Measurements from ENCODE around the gene MASTL. TPM values are rescaled to one million over a fixed set of nuclear protein-coding genes. Genes with fewer than 3 reads are reported as not detected.
A peak's percentile ranks its signal among the peaks of the same experiment; 100 is the strongest.

MASTL gene
- polyA plus RNA-seq, 3 donors, result 0.65 to 4.9 (median 2.4) TPM

GRCh38 chr10:27223964-27224363 is 68.8 kb downstream of the MASTL start:
- Histone ChIP-seq H3K9me3 (replicated peaks in 1 of 2; ENCODE audit: control insufficient read depth in 1 of 2, insufficient read depth in 1 of 2, low read length in 2 of 2) (no peaks in the 10 kb centered on the region), H4K20me1 (ENCODE audit: insufficient read depth, low read length) (peaks cover 15% of the 10 kb centered on the region), H3K9ac (ENCODE audit: insufficient read depth, low read length, poor library complexity, severe bottlenecking) (no peak overlapping the region), H3K36me3 (replicated peaks in 1 of 2; ENCODE audit: control insufficient read depth in 1 of 2, insufficient read depth in 2 of 2, low read length in 2 of 2) (peaks cover 56 to 81% of the 10 kb centered on the region in 2 donors), H2AFZ (ENCODE audit: insufficient read depth, low read depth, low read length, poor library complexity, severe bottlenecking) (no peak overlapping the region), H3K4me3 (replicated peaks in 1 of 3; ENCODE audit: low read depth in 2 of 3, low read length in 3 of 3) (no peak overlapping the region), H3K79me2 (ENCODE audit: insufficient read depth, low read length) (no peaks in the 10 kb centered on the region), H3K27ac (ENCODE audit: low read depth in 1 of 2, low read length in 2 of 2) (no peak overlapping the region), H3K27me3 (ENCODE audit: control insufficient read depth in 2 of 2, insufficient read depth in 2 of 2, low read length in 2 of 2) (no peaks in the 10 kb centered on the region), H3K4me2 (replicated peaks; ENCODE audit: extremely low read depth, low read length, poor library complexity, severe bottlenecking) (no peak overlapping the region), H3K4me1 (ENCODE audit: control insufficient read depth in 1 of 2, insufficient read depth in 2 of 2, low read length in 2 of 2) (no peaks in the 10 kb centered on the region)
- H3K4me3 Mint-ChIP-seq, result no peak overlapping the region
- no peaks in the 10 kb centered on the region for H3K9me3 Mint-ChIP-seq
- peaks cover 0 to 2% (median 0%) of the 10 kb centered on the region in 3 donors for H3K27me3 Mint-ChIP-seq (ENCODE audit: low read depth in 3 of 3)
- peaks cover 48 to 64% of the 10 kb centered on the region in 2 donors for H3K36me3 Mint-ChIP-seq
- intact Hi-C loops (cut with micrococcal nuclease), result loop anchor here (5.0 to 10.0 kb wide), 2 partner anchors 138 to 141 kb away; no protein-coding TSS in a partner anchor
- no peaks in the 10 kb centered on the region for H3K4me1 Mint-ChIP-seq
- peak; percentile 17 to 54 (median 51) for DNase-seq
- TF ChIP-seq, protein P1, sequence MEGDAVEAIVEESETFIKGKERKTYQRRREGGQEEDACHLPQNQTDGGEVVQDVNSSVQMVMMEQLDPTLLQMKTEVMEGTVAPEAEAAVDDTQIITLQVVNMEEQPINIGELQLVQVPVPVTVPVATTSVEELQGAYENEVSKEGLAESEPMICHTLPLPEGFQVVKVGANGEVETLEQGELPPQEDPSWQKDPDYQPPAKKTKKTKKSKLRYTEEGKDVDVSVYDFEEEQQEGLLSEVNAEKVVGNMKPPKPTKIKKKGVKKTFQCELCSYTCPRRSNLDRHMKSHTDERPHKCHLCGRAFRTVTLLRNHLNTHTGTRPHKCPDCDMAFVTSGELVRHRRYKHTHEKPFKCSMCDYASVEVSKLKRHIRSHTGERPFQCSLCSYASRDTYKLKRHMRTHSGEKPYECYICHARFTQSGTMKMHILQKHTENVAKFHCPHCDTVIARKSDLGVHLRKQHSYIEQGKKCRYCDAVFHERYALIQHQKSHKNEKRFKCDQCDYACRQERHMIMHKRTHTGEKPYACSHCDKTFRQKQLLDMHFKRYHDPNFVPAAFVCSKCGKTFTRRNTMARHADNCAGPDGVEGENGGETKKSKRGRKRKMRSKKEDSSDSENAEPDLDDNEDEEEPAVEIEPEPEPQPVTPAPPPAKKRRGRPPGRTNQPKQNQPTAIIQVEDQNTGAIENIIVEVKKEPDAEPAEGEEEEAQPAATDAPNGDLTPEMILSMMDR (IDR thresholded peaks at IDR 0.05), result peak; percentile 84
- WGBS (ENCODE audit: insufficient coverage), result no CpG with 5 or more reads among the region's 5 CpGs
- H3K27ac Mint-ChIP-seq, result no peak overlapping the region

GRCh38 chr10:27225011-27225590 is 69.9 kb downstream of the MASTL start:
- H3K36me3 ChIP-seq (replicated peaks in 1 of 2; ENCODE audit: control insufficient read depth in 1 of 2, insufficient read depth in 2 of 2, low read length in 2 of 2), result peaks cover 50 to 80% of the 10 kb centered on the region in 2 donors
- H3K4me2 ChIP-seq (replicated peaks; ENCODE audit: extremely low read depth, low read length, poor library complexity, severe bottlenecking), result no peak overlapping the region
- H3K9me3 ChIP-seq (replicated peaks in 1 of 2; ENCODE audit: control insufficient read depth in 1 of 2, insufficient read depth in 1 of 2, low read length in 2 of 2), result no peaks in the 10 kb centered on the region
- Mint-ChIP-seq H3K27me3 (ENCODE audit: low read depth in 3 of 3) (peaks cover 0 to 2% (median 0%) of the 10 kb centered on the region in 3 donors), H3K27ac (no peak overlapping the region), H3K36me3 (peaks cover 41 to 62% of the 10 kb centered on the region in 2 donors), H3K9me3 (no peaks in the 10 kb centered on the region), H3K4me3 (no peak overlapping the region), H3K4me1 (no peaks in the 10 kb centered on the region)
- TF ChIP-seq, protein P1 (IDR thresholded peaks at IDR 0.05), result no peak
- H3K4me1 ChIP-seq (ENCODE audit: control insufficient read depth in 1 of 2, insufficient read depth in 2 of 2, low read length in 2 of 2), result no peaks in the 10 kb centered on the region
- no peak overlapping the region for H2AFZ ChIP-seq (ENCODE audit: insufficient read depth, low read depth, low read length, poor library complexity, severe bottlenecking)
- peaks cover 15% of the 10 kb centered on the region for H4K20me1 ChIP-seq (ENCODE audit: insufficient read depth, low read length)
- no peaks in the 10 kb centered on the region for H3K79me2 ChIP-seq (ENCODE audit: insufficient read depth, low read length)
- H3K4me3 ChIP-seq (replicated peaks in 1 of 3; ENCODE audit: low read depth in 2 of 3, low read length in 3 of 3), result no peak overlapping the region
- WGBS (ENCODE audit: insufficient coverage), result 100% methylated on average over 1 of the region's 8 CpGs
- H3K27me3 ChIP-seq (ENCODE audit: control insufficient read depth in 2 of 2, insufficient read depth in 2 of 2, low read length in 2 of 2), result no peaks in the 10 kb centered on the region
- DNase-seq, result no peak
- no peak overlapping the region for H3K27ac ChIP-seq (ENCODE audit: low read depth in 1 of 2, low read length in 2 of 2)
- H3K9ac ChIP-seq (ENCODE audit: insufficient read depth, low read length, poor library complexity, severe bottlenecking), result no peak overlapping the region
- intact Hi-C loops (cut with micrococcal nuclease), result loop anchor here in 1 of 2 donors (10.0 kb wide), 1 partner anchor 140 kb away; no protein-coding TSS in a partner anchor

All from CD14-positive monocyte (primary cell).